ENCODE results near the gene GNAI3.

The GNAI3 gene

GRCh38 chr1:109528712-109529111 lies 19.7 kb upstream of the GNAI3 start:
- H2BK15ac ChIP-seq (replicated peaks; ENCODE audit: low read depth) = no peak overlapping the region
- WGBS (ENCODE audit: extremely low coverage, insufficient coverage, low lambda C conversion rate) = no CpG with 5 or more reads among the region's 3 CpGs
- no peaks in the 10 kb centered on the region for H3K27me3 ChIP-seq (ENCODE audit: insufficient read depth, low read length, poor library complexity)
- no peak overlapping the region for H3K56ac ChIP-seq (ENCODE audit: low read length)
- H2BK120ac ChIP-seq (ENCODE audit: low read depth, low read length) = no peak overlapping the region
- no peak for DNase-seq
- no peak overlapping the region for H3K27ac ChIP-seq (ENCODE audit: low read depth, low read length)
- H3K9ac ChIP-seq (ENCODE audit: low read length) = no peak overlapping the region
- no peaks in the 10 kb centered on the region for H3K79me2 ChIP-seq (ENCODE audit: control insufficient read depth, insufficient read depth, low read length)
- no peaks in the 10 kb centered on the region for H3K4me1 ChIP-seq (ENCODE audit: control insufficient read depth, low read depth, low read length)
- no peak overlapping the region for H3K4me2 ChIP-seq (ENCODE audit: low read length)
- H3K36me3 ChIP-seq (ENCODE audit: control insufficient read depth, insufficient read depth, low read length) = no peaks in the 10 kb centered on the region
- H3K4me3 ChIP-seq (ENCODE audit: low read length) = no peak overlapping the region
- H3K4ac ChIP-seq (ENCODE audit: low read depth, low read length) = no peak overlapping the region
- no peak overlapping the region for H3K18ac ChIP-seq (ENCODE audit: low read length)
- no peaks in the 10 kb centered on the region for H3K79me1 ChIP-seq (ENCODE audit: low read length)
- no peak overlapping the region for H2AK5ac ChIP-seq (ENCODE audit: low read length)
- no peak overlapping the region for H4K5ac ChIP-seq (ENCODE audit: low read length)
- no peak overlapping the region for H4K8ac ChIP-seq (ENCODE audit: low read depth, low read length)
- H3K23ac ChIP-seq (ENCODE audit: low read length) = no peak overlapping the region
- H2BK5ac ChIP-seq (ENCODE audit: low read length) = no peak overlapping the region

GRCh38 chr1:109529881-109530456 lies 18.4 kb upstream of the GNAI3 start:
- Histone ChIP-seq H3K27me3 (ENCODE audit: insufficient read depth, low read length, poor library complexity) (no peaks in the 10 kb centered on the region), H2BK15ac (replicated peaks; ENCODE audit: low read depth) (no peak overlapping the region), H3K4ac (ENCODE audit: low read depth, low read length) (no peak overlapping the region), H3K27ac (ENCODE audit: low read depth, low read length) (no peak overlapping the region), H3K36me3 (ENCODE audit: control insufficient read depth, insufficient read depth, low read length) (no peaks in the 10 kb centered on the region), H3K9ac (ENCODE audit: low read length) (no peak overlapping the region), H3K56ac (ENCODE audit: low read length) (no peak overlapping the region), H2AK5ac (ENCODE audit: low read length) (no peak overlapping the region), H3K79me1 (ENCODE audit: low read length) (no peaks in the 10 kb centered on the region), H3K23ac (ENCODE audit: low read length) (no peak overlapping the region), H3K79me2 (ENCODE audit: control insufficient read depth, insufficient read depth, low read length) (no peaks in the 10 kb centered on the region), H3K4me1 (ENCODE audit: control insufficient read depth, low read depth, low read length) (no peaks in the 10 kb centered on the region), H2BK5ac (ENCODE audit: low read length) (no peak overlapping the region), H4K8ac (ENCODE audit: low read depth, low read length) (no peak overlapping the region), H4K5ac (ENCODE audit: low read length) (no peak overlapping the region), H3K4me2 (ENCODE audit: low read length) (no peak overlapping the region), H3K18ac (ENCODE audit: low read length) (no peak overlapping the region), H2BK120ac (ENCODE audit: low read depth, low read length) (no peak overlapping the region), H3K4me3 (ENCODE audit: low read length) (no peak overlapping the region)
- no peak for DNase-seq
- no CpG with 5 or more reads among the region's 8 CpGs for WGBS (ENCODE audit: extremely low coverage, insufficient coverage, low lambda C conversion rate)

- Histone ChIP-seq H3K79me2 (ENCODE audit: control insufficient read depth, insufficient read depth, low read length) (no peaks in the 10 kb centered on the region), H3K56ac (ENCODE audit: low read length) (no peak overlapping the region), H4K5ac (ENCODE audit: low read length) (no peak overlapping the region), H3K4me1 (ENCODE audit: control insufficient read depth, low read depth, low read length) (no peaks in the 10 kb centered on the region), H2BK5ac (ENCODE audit: low read length) (no peak overlapping the region), H3K18ac (ENCODE audit: low read length) (no peak overlapping the region), H3K27ac (ENCODE audit: low read depth, low read length) (no peak overlapping the region), H3K27me3 (ENCODE audit: insufficient read depth, low read length, poor library complexity) (no peaks in the 10 kb centered on the region), H3K4me3 (ENCODE audit: low read length) (no peak overlapping the region), H3K23ac (ENCODE audit: low read length) (no peak overlapping the region), H2BK15ac (replicated peaks; ENCODE audit: low read depth) (no peak overlapping the region), H3K36me3 (ENCODE audit: control insufficient read depth, insufficient read depth, low read length) (no peaks in the 10 kb centered on the region), H2AK5ac (ENCODE audit: low read length) (no peak overlapping the region), H3K9ac (ENCODE audit: low read length) (no peak overlapping the region), H4K8ac (ENCODE audit: low read depth, low read length) (no peak overlapping the region), H3K79me1 (ENCODE audit: low read length) (no peaks in the 10 kb centered on the region), H2BK120ac (ENCODE audit: low read depth, low read length) (no peak overlapping the region), H3K4me2 (ENCODE audit: low read length) (no peak overlapping the region), H3K4ac (ENCODE audit: low read depth, low read length) (no peak overlapping the region)
- no peak for DNase-seq
- no CpG with 5 or more reads among the region's 13 CpGs for WGBS (ENCODE audit: extremely low coverage, insufficient coverage, low lambda C conversion rate)
Observed at GRCh38 chr1:109530457-109531087, 17.8 kb upstream of the GNAI3 start.

GRCh38 chr1:109531380-109531779 lies 17.0 kb upstream of the GNAI3 start:
- H3K23ac ChIP-seq (ENCODE audit: low read length) = no peak overlapping the region
- no peaks in the 10 kb centered on the region for H3K79me2 ChIP-seq (ENCODE audit: control insufficient read depth, insufficient read depth, low read length)
- H3K27me3 ChIP-seq (ENCODE audit: insufficient read depth, low read length, poor library complexity) = no peaks in the 10 kb centered on the region
- no peak overlapping the region for H3K27ac ChIP-seq (ENCODE audit: low read depth, low read length)
- WGBS (ENCODE audit: extremely low coverage, insufficient coverage, low lambda C conversion rate) = no CpG with 5 or more reads among the region's 4 CpGs
- no peak overlapping the region for H3K56ac ChIP-seq (ENCODE audit: low read length)
- no peak overlapping the region for H2BK15ac ChIP-seq (replicated peaks; ENCODE audit: low read depth)
- H2AK5ac ChIP-seq (ENCODE audit: low read length) = no peak overlapping the region
- no peak for DNase-seq
- no peak overlapping the region for H4K5ac ChIP-seq (ENCODE audit: low read length)
- no peak overlapping the region for H3K4ac ChIP-seq (ENCODE audit: low read depth, low read length)
- no peak overlapping the region for H3K18ac ChIP-seq (ENCODE audit: low read length)
- no peak overlapping the region for H2BK5ac ChIP-seq (ENCODE audit: low read length)
- H3K79me1 ChIP-seq (ENCODE audit: low read length) = no peaks in the 10 kb centered on the region
- no peaks in the 10 kb centered on the region for H3K4me1 ChIP-seq (ENCODE audit: control insufficient read depth, low read depth, low read length)
- H2BK120ac ChIP-seq (ENCODE audit: low read depth, low read length) = no peak overlapping the region
- H3K9ac ChIP-seq (ENCODE audit: low read length) = no peak overlapping the region
- no peaks in the 10 kb centered on the region for H3K36me3 ChIP-seq (ENCODE audit: control insufficient read depth, insufficient read depth, low read length)
- no peak overlapping the region for H3K4me3 ChIP-seq (ENCODE audit: low read length)
- no peak overlapping the region for H4K8ac ChIP-seq (ENCODE audit: low read depth, low read length)
- no peak overlapping the region for H3K4me2 ChIP-seq (ENCODE audit: low read length)

GRCh38 chr1:109531826-109532364 lies 16.5 kb upstream of the GNAI3 start:
- H3K9ac ChIP-seq (ENCODE audit: low read length) = no peak overlapping the region

More at GRCh38 chr1:109531826-109532364, 16.5 kb upstream of the GNAI3 start:
- WGBS (ENCODE audit: extremely low coverage, insufficient coverage, low lambda C conversion rate) = no CpG with 5 or more reads among the region's 16 CpGs
- H3K27ac ChIP-seq (ENCODE audit: low read depth, low read length) = no peak overlapping the region
- no peak overlapping the region for H3K4me3 ChIP-seq (ENCODE audit: low read length)
- H4K5ac ChIP-seq (ENCODE audit: low read length) = no peak overlapping the region
- no peak overlapping the region for H2BK5ac ChIP-seq (ENCODE audit: low read length)
- no peak overlapping the region for H2BK15ac ChIP-seq (replicated peaks; ENCODE audit: low read depth)
- no peak overlapping the region for H2BK120ac ChIP-seq (ENCODE audit: low read depth, low read length)
- no peak overlapping the region for H3K4ac ChIP-seq (ENCODE audit: low read depth, low read length)
- no peaks in the 10 kb centered on the region for H3K36me3 ChIP-seq (ENCODE audit: control insufficient read depth, insufficient read depth, low read length)
- no peak overlapping the region for H3K18ac ChIP-seq (ENCODE audit: low read length)
- H4K8ac ChIP-seq (ENCODE audit: low read depth, low read length) = no peak overlapping the region
- no peak overlapping the region for H3K56ac ChIP-seq (ENCODE audit: low read length)
- no peak for DNase-seq
- H3K4me1 ChIP-seq (ENCODE audit: control insufficient read depth, low read depth, low read length) = no peaks in the 10 kb centered on the region
- H3K4me2 ChIP-seq (ENCODE audit: low read length) = no peak overlapping the region
- no peaks in the 10 kb centered on the region for H3K79me1 ChIP-seq (ENCODE audit: low read length)
- H3K23ac ChIP-seq (ENCODE audit: low read length) = no peak overlapping the region
- no peak overlapping the region for H2AK5ac ChIP-seq (ENCODE audit: low read length)
- no peaks in the 10 kb centered on the region for H3K27me3 ChIP-seq (ENCODE audit: insufficient read depth, low read length, poor library complexity)
- H3K79me2 ChIP-seq (ENCODE audit: control insufficient read depth, insufficient read depth, low read length) = no peaks in the 10 kb centered on the region
